Loucy (cell line): ENCODE data around the gene ZNF358.

Experiments
- CTCF ChIP-seq: fragments of 200-600 bp; sonication (generic); conservative IDR thresholded peaks from 2 replicates; pipeline ENCODE4 v1.5.1; 2014; ENCODE audit warnings: mild to moderate bottlenecking, antibody characterized with exemption, low read length
- EZH2phosphoT487 ChIP-seq: fragments of 200-600 bp; IDR thresholded peaks from 2 replicates; pipeline ENCODE4 v1.6.1; 2018; ENCODE audit warnings: antibody characterized with exemption, mild to moderate bottlenecking, moderate library complexity, borderline replicate concordance

GRCh38 chr19:7505288-7505681, 10.6 kb upstream of the ZNF358 start:
- TF ChIP-seq CTCF (no peak), EZH2phosphoT487 (no peak)
